Duodenal mucosa (tissue), 2 donors: ENCODE data around the gene LAD1.

Experiments
- H3K27ac ChIP-seq: one replicate; pipeline ENCODE4 v1.7.0; 2013; ENCODE audit warnings: low read depth, low read length
- H3K27me3 ChIP-seq, 2 donors: one replicate each; pipeline ENCODE4 v1.7.0; 2013; ENCODE audit warnings: low read length in 2 of 2, control low read depth in 1 of 2; ENCODE audit not compliant: insufficient read depth in 2 of 2, control insufficient read depth in 1 of 2
- H3K36me3 ChIP-seq, 2 donors: one replicate each; pipeline ENCODE4 v1.7.0; 2013; ENCODE audit warnings: low read length in 2 of 2, control low read depth in 1 of 2; ENCODE audit not compliant: insufficient read depth in 2 of 2, control insufficient read depth in 1 of 2
- H3K4me1 ChIP-seq, 2 donors: one replicate each; pipeline ENCODE4 v1.7.0; 2013; ENCODE audit warnings: low read length in 2 of 2, control low read depth in 1 of 2; ENCODE audit not compliant: insufficient read depth in 2 of 2, control insufficient read depth in 1 of 2
- H3K4me3 ChIP-seq, 2 donors: one replicate each; pipeline ENCODE4 v1.7.0; 2013; ENCODE audit warnings: low read length in 2 of 2, low read depth in 1 of 2
- H3K9ac ChIP-seq, 2 donors: one replicate each; pipeline ENCODE4 v1.7.0; 2013; ENCODE audit warnings: low read length in 2 of 2, low read depth in 1 of 2
- H3K9me3 ChIP-seq, 2 donors: one replicate each; pipeline ENCODE4 v1.7.0; 2013; ENCODE audit warnings: low read length in 2 of 2, control low read depth in 1 of 2; ENCODE audit not compliant: control insufficient read depth in 1 of 2

The LAD1 gene

DNA sequence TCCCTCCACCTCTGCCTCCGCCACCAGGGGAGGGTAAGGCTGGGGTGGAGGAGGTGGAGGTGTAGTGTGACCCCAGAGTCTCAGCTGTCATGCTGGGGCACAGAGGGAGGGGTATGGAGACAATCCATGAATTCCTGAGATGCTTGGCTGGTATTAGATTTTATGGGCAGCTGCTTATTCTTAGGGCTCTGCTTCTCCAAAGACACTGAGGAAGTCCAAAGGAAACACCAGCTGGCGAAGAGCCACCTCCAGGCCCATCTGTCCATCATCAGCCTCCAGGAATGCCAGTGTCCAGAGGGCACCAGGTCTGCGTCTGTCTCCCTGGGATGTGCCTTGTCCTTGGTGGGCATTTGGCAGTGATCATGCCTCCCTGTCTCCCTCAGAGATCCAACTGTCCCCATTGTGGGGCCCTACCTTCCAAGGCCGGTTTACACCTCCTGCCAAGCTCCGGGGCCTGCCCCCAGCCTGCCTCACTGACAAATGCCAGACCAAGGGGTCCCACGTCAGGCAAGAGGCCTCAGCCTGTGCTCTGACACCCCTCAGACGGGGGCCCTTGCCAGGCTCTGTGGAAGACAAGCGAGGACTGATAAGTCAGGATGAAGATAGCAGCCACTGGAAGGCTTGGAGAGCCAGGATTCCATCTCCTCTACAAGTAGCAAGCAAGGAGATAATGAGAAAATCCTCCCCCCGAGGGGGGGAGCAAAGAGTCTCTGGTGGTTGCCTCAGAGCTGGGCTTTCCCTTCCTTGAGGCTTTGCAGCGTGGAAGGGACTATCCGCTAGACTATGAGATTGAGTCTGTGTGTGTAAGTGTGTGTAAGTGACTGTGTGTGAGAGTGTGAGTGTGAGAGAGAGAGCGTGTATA lies 20.9 kb upstream of the LAD1 start:
- Histone ChIP-seq H3K27ac (no peak overlapping the region), H3K36me3 (no peaks in the 10 kb centered on the region), H3K4me1 (no peaks in the 10 kb centered on the region), H3K4me3 (no peak overlapping the region), H3K9me3 (no peaks in the 10 kb centered on the region), H3K9ac (no peak overlapping the region), H3K27me3 (no peaks in the 10 kb centered on the region)

GRCh38 chr1:201419256-201419655 lies 20.1 kb upstream of the LAD1 start:
- Histone ChIP-seq H3K9ac (no peak overlapping the region), H3K9me3 (no peaks in the 10 kb centered on the region), H3K27ac (no peak overlapping the region), H3K4me1 (no peaks in the 10 kb centered on the region), H3K36me3 (no peaks in the 10 kb centered on the region), H3K4me3 (no peak overlapping the region), H3K27me3 (no peaks in the 10 kb centered on the region)

DNA sequence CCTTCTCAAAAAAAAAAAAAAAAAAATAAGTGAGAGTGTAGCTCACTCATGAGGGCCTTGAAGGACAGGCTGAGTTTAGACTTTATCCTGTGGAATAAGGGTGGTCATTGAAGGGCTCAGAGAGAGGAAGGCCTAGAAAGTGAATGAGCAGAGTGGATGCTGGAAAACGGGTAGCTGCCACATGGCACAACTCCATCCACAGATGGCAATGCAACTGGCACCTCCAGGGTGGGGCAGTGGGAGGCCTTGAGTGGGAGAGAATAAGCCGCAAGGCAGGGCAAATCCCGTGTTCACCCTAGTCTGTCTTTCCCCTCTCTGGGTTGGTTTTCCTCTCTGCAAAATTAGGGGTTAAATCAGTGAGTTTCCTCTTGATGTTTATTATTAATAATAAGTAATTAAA lies 19.3 kb upstream of the LAD1 start:
- H3K4me3 ChIP-seq, result no peak overlapping the region
- no peak overlapping the region for H3K9ac ChIP-seq

GRCh38 chr1:201414051-201414738 lies 15.1 kb upstream of the LAD1 start:
- Histone ChIP-seq H3K27me3 (no peaks in the 10 kb centered on the region), H3K27ac (no peak overlapping the region), H3K36me3 (no peaks in the 10 kb centered on the region), H3K4me3 (no peak overlapping the region), H3K9me3 (no peaks in the 10 kb centered on the region), H3K9ac (no peak overlapping the region), H3K4me1 (no peaks in the 10 kb centered on the region)

More for the DNA sequence above, 19.3 kb upstream of the LAD1 start:
- Histone ChIP-seq H3K9me3 (no peaks in the 10 kb centered on the region), H3K36me3 (no peaks in the 10 kb centered on the region), H3K4me1 (no peaks in the 10 kb centered on the region), H3K27me3 (no peaks in the 10 kb centered on the region), H3K27ac (no peak overlapping the region)

DNA sequence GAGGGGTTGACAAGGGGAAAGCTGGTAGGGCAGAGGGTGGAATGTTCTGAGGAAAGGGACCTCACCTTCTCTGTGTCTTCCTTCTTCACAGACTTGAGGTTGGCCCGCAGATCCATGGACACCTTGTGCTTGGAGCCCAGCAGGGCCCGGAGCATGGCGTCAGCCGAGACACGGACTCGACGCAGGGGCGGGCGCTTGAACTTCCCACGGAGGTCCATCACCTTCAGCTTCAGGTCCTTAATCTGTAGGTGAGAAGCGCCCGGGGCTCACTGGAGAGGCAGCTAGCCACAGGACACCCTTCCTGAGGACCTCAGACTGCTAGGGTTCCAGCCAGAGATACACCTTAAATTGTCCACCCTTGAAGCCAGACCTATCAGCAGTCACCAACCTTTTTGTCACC lies 12.2 kb upstream of the LAD1 start:
- Histone ChIP-seq H3K27me3 (no peaks in the 10 kb centered on the region), H3K9me3 (no peaks in the 10 kb centered on the region), H3K4me1 (peaks cover 11 to 13% of the 10 kb centered on the region in 2 donors), H3K9ac (no peak overlapping the region), H3K4me3 (no peak overlapping the region), H3K27ac (no peak overlapping the region), H3K36me3 (no peaks in the 10 kb centered on the region)

- Histone ChIP-seq H3K4me1 (peaks cover 28 to 29% of the 10 kb centered on the region in 2 donors), H3K27me3 (no peaks in the 10 kb centered on the region), H3K36me3 (no peaks in the 10 kb centered on the region), H3K27ac (no peak overlapping the region), H3K9ac (no peak overlapping the region), H3K4me3 (no peak overlapping the region), H3K9me3 (no peaks in the 10 kb centered on the region)
Observed at GRCh38 chr1:201409440-201409839, 10.3 kb upstream of the LAD1 start.

DNA sequence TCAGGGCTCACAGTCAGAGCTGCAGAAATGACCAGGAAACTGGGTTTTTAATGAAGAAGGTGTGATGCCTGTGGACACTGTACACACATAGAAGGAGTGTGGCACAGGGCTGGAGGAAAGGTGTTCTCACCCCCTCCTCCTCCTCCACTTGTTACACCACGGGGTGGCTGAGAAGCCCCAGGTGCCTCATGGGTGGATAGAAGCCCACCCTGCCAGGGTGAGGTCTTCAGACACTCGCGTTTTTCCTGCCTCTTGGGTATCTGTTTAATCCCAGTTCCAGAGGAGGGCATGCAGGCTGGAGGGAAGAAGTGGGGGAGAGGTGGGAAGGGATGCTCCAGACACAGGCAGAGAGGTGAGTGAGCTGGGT lies 9.7 kb upstream of the LAD1 start:
- no peaks in the 10 kb centered on the region for H3K36me3 ChIP-seq
- H3K4me1 ChIP-seq, result peaks cover 34 to 35% of the 10 kb centered on the region in 2 donors
- H3K4me3 ChIP-seq, result no peak overlapping the region
- H3K9me3 ChIP-seq, result no peaks in the 10 kb centered on the region
- H3K27me3 ChIP-seq, result no peaks in the 10 kb centered on the region
- H3K27ac ChIP-seq, result no peak overlapping the region
- no peak overlapping the region for H3K9ac ChIP-seq

- no peaks in the 10 kb centered on the region for H3K36me3 ChIP-seq
- H3K9ac ChIP-seq, result peak overlapping the region in 1 of 2 donors; percentile 41
- H3K9me3 ChIP-seq, result no peaks in the 10 kb centered on the region
- no peak overlapping the region for H3K27ac ChIP-seq
- H3K27me3 ChIP-seq, result no peaks in the 10 kb centered on the region
- H3K4me1 ChIP-seq, result peaks cover 39% of the 10 kb centered on the region in 2 donors
- no peak overlapping the region for H3K4me3 ChIP-seq
Observed at GRCh38 chr1:201408176-201408833, 9.2 kb upstream of the LAD1 start.

DNA sequence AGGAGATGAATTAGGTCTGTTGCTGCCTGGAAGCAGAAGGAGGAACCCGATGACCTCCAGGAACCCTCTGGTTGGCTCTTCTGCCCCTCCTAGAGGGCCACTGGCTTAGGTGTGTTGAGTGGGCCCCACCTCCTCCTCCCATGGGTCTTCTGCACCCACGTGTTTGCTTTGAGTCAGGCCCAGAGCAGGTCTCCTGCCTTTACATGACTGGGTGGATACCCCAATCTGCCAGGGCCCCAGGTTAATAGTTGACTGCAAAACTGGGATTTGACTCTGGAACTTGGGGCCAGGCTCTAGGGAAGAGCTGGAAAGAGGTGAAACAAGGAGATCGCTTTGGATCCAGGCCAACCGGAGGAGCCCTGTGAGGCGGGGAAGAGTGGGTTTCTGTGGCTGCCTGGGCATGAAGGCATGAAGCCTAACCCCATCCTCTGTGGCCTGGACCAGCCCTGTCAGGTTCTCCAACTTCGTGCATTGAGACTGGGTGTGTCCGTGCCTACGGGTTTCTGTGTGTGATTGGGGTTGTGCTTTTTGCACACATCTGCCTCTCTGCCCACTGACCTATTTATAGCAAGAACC lies 7.8 kb upstream of the LAD1 start:
- H3K4me3 ChIP-seq, result peak overlapping the region in 1 of 2 donors; percentile 24
- H3K4me1 ChIP-seq, result peaks cover 47% of the 10 kb centered on the region in 2 donors
- H3K9ac ChIP-seq, result peak overlapping the region in 1 of 2 donors; percentile 18
- H3K36me3 ChIP-seq, result no peaks in the 10 kb centered on the region
- no peak overlapping the region for H3K27ac ChIP-seq
- H3K27me3 ChIP-seq, result no peaks in the 10 kb centered on the region
- H3K9me3 ChIP-seq, result no peaks in the 10 kb centered on the region

GRCh38 chr1:201405484-201405831 lies 6.3 kb upstream of the LAD1 start:
- Histone ChIP-seq H3K9me3 (no peaks in the 10 kb centered on the region), H3K27me3 (no peaks in the 10 kb centered on the region), H3K36me3 (no peaks in the 10 kb centered on the region), H3K9ac (peak overlapping the region; percentile 61 to 69), H3K4me3 (peak overlapping the region; percentile 25 to 30), H3K4me1 (peaks cover 55 to 59% of the 10 kb centered on the region in 2 donors), H3K27ac (peak overlapping the region; percentile 89)
